Progenitor cell of endocrine pancreas (in vitro differentiated cells): ENCODE measurements around the gene WDR75. TPM values are rescaled to one million over a fixed set of nuclear protein-coding genes. Genes with fewer than 3 reads are reported as not detected.

Experiments
- DNase-seq: peaks from one replicate; pipeline ENCODE4 v3.0.0; 2021; ENCODE audit warnings: low spot score; ENCODE audit not compliant: unreplicated experiment
- H3K27ac Mint-ChIP-seq: 2 replicates; pipeline ENCODE4 v1.8.0; 2021; ENCODE audit warnings: mild to moderate bottlenecking, moderate library complexity, mixed read lengths
- H3K27me3 Mint-ChIP-seq: 2 replicates; pipeline ENCODE4 v1.8.0; 2021; ENCODE audit warnings: mixed read lengths
- H3K36me3 Mint-ChIP-seq: 2 replicates; pipeline ENCODE4 v1.8.0; 2022; ENCODE audit warnings: mixed read lengths; ENCODE audit not compliant: insufficient read depth
- H3K4me1 Mint-ChIP-seq: 2 replicates; pipeline ENCODE4 v1.8.0; 2021; ENCODE audit warnings: low read depth, mixed read lengths
- H3K4me3 Mint-ChIP-seq: 2 replicates; pipeline ENCODE4 v1.8.0; 2021; ENCODE audit warnings: low read depth, mild to moderate bottlenecking, moderate library complexity, mixed read lengths
- H3K9me3 Mint-ChIP-seq: 2 replicates; pipeline ENCODE4 v1.8.0; 2021; ENCODE audit warnings: low read depth, mixed read lengths
- total RNA-seq: library from RNA; stranded (reverse); gene quantifications from 2 replicates; pipeline ENCODE4 v1.2.1, GENCODE V29; 2021
- TF ChIP-seq, protein P1 (sequence below): fragments of 200-600 bp; sonication (generic); IDR thresholded peaks from one replicate; pipeline ENCODE4 v1.5.0; 2021; ENCODE audit warnings: antibody characterized with exemption, mild to moderate bottlenecking; ENCODE audit not compliant: unreplicated experiment

The WDR75 gene
- total RNA-seq, 1 donor from 2014 or later: 40.0 TPM

DNA sequence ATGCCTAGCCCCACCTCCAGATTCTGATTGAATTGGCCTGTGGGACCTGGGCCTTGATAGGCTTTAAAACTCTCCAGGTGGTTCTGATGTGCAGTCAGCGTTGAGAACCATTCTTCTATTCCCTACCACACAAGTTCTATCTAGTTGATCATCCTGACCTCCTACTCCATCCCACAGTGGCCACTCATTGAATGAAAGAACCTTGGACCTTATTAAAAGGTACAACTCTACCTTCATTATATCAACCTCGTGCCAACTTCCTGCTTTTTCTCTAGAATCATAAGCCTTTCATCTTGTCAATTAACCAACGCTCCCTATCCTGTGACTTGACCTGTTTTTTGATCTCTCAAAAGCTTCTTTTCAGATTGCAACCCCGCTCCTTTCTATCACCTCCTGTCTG, 83.5 kb downstream of the WDR75 start:
- H3K4me1 Mint-ChIP-seq: peaks cover 9% of the 10 kb centered on the region
- TF ChIP-seq, protein P1, sequence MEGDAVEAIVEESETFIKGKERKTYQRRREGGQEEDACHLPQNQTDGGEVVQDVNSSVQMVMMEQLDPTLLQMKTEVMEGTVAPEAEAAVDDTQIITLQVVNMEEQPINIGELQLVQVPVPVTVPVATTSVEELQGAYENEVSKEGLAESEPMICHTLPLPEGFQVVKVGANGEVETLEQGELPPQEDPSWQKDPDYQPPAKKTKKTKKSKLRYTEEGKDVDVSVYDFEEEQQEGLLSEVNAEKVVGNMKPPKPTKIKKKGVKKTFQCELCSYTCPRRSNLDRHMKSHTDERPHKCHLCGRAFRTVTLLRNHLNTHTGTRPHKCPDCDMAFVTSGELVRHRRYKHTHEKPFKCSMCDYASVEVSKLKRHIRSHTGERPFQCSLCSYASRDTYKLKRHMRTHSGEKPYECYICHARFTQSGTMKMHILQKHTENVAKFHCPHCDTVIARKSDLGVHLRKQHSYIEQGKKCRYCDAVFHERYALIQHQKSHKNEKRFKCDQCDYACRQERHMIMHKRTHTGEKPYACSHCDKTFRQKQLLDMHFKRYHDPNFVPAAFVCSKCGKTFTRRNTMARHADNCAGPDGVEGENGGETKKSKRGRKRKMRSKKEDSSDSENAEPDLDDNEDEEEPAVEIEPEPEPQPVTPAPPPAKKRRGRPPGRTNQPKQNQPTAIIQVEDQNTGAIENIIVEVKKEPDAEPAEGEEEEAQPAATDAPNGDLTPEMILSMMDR: no peak
- DNase-seq: no peak

More for the DNA sequence above, 83.5 kb downstream of the WDR75 start:
- Mint-ChIP-seq H3K9me3 (no peaks in the 10 kb centered on the region), H3K36me3 (no peaks in the 10 kb centered on the region), H3K27me3 (no peaks in the 10 kb centered on the region), H3K4me3 (no peak overlapping the region), H3K27ac (no peak overlapping the region)

Other genes with a start within 250 kb of the WDR75 start
- gene SLC40A1, start 139.3 kb downstream of the WDR75 start, total RNA-seq: 14.6 and 15.8 TPM in 2 replicates
- 38.2 and 38.6 TPM in 2 replicates for gene ASNSD1, start 220.0 kb downstream of the WDR75 start, total RNA-seq
- 9.0 and 10.3 TPM in 2 replicates for gene ANKAR, start 233.2 kb downstream of the WDR75 start, total RNA-seq